Brain microvascular endothelial cell (primary cell): ENCODE data around the gene ARHGAP25.
"Not testable (repeated sequence)": the region's sequence is repeated elsewhere in the genome, so short reads cannot be mapped to it uniquely, and the experiment has no call there.

Experiments used
- DNase-seq: peaks from one replicate; pipeline ENCODE4 v3.0.0-alpha.2; 2020
- H3K27ac ChIP-seq: fragments of 250-450 bp; sonication (Bioruptor Pico); 2 replicates; pipeline ENCODE4 v1.5.1; 2020; ENCODE audit warnings: mild to moderate bottlenecking, moderate library complexity
- H3K27me3 ChIP-seq: fragments of 250-450 bp; sonication (Bioruptor Pico); replicated peaks from 2 replicates; pipeline ENCODE4 v1.5.1; 2020; ENCODE audit warnings: mild to moderate bottlenecking
- H3K36me3 ChIP-seq: fragments of 250-450 bp; sonication (Bioruptor Pico); replicated peaks from 2 replicates; pipeline ENCODE4 v1.5.1; 2020; ENCODE audit warnings: mild to moderate bottlenecking
- H3K4me3 ChIP-seq: 2 replicates; pipeline ENCODE4 v1.5.1; 2011; ENCODE audit warnings: low read depth, mild to moderate bottlenecking, control low read depth, low read length, moderate library complexity
- CTCF ChIP-seq: IDR thresholded peaks from 2 replicates; pipeline ENCODE4 v1.5.1; 2011; ENCODE audit warnings: low read depth, mild to moderate bottlenecking, moderate library complexity, low read length, control low read depth, inconsistent platforms; ENCODE audit errors: missing control alignments
- in situ Hi-C: cut with HindIII; loops from 2 replicates; pipeline ENCODE4 v1.10.0; 2017; ENCODE audit warnings: low sequenced_read_pairs, low pct_ligation_motif_present

Gene ARHGAP25

GRCh38 chr2:68799140-68800026 lies 64.8 kb downstream of the ARHGAP25 start:
- no peak overlapping the region for H3K4me3 ChIP-seq
- no peaks in the 10 kb centered on the region for H3K27me3 ChIP-seq
- no peak for DNase-seq
- no peak overlapping the region for H3K27ac ChIP-seq
- in situ Hi-C loops = no loop called here
- no peak for TF ChIP-seq CTCF
- H3K36me3 ChIP-seq = no peaks in the 10 kb centered on the region

- DNase-seq = no peak
- H3K27me3 ChIP-seq = no peaks in the 10 kb centered on the region
- in situ Hi-C loops = no loop called here
- no peak overlapping the region for H3K4me3 ChIP-seq
- no peak for TF ChIP-seq CTCF
- H3K27ac ChIP-seq = no peak overlapping the region
- no peaks in the 10 kb centered on the region for H3K36me3 ChIP-seq
Observed at GRCh38 chr2:68800027-68800401, 65.4 kb downstream of the ARHGAP25 start.

- Histone ChIP-seq H3K27ac (no peak overlapping the region), H3K4me3 (no peak overlapping the region), H3K36me3 (no peaks in the 10 kb centered on the region), H3K27me3 (no peaks in the 10 kb centered on the region)
- in situ Hi-C loops = no loop called here
- DNase-seq = no peak
- TF ChIP-seq CTCF = no peak
Observed at GRCh38 chr2:68800517-68800916, 65.9 kb downstream of the ARHGAP25 start.

- in situ Hi-C loops, H3K36me3 ChIP-seq, H3K4me3 ChIP-seq: not testable (repeated sequence)
Observed at GRCh38 chr2:68802161-68802560, 67.5 kb downstream of the ARHGAP25 start.

GRCh38 chr2:68805025-68805424 lies 70.4 kb downstream of the ARHGAP25 start:
- H3K36me3 ChIP-seq = no peaks in the 10 kb centered on the region

More at GRCh38 chr2:68802161-68802560, 67.5 kb downstream of the ARHGAP25 start:
- not testable (repeated sequence) for DNase-seq, H3K27ac ChIP-seq, H3K27me3 ChIP-seq

More at GRCh38 chr2:68805025-68805424, 70.4 kb downstream of the ARHGAP25 start:
- in situ Hi-C loops = no loop called here
- Histone ChIP-seq H3K27me3 (no peaks in the 10 kb centered on the region), H3K4me3 (no peak overlapping the region), H3K27ac (no peak overlapping the region)
- TF ChIP-seq CTCF = no peak
- DNase-seq = no peak
